Measurements from ENCODE around the gene LAYN.

LAYN gene

DNA sequence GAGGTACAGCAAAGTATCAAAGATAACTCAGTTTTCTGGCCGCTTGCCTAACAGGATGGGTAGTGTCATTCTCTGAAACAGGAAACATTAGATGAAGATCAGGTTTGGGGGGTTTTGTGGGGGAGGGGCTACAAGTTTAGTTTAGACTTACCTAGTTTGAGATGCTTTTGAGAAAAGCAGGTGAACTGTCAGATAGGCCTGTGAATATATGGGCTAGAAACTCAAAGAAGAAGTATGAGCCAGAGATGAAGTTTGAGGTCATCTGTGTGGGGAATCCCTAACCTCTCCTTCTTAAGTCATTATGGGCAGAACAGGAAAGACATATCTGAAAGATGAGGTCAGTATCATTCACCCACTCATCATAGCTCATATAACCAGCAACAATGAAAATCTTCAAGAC is 14.0 kb upstream of the LAYN start:
- Mint-ChIP-seq H3K27ac (no peak overlapping the region), H3K27me3 (ENCODE audit: low read depth) (no peaks in the 10 kb centered on the region), H3K36me3 (ENCODE audit: low read depth) (no peaks in the 10 kb centered on the region), H3K4me1 (no peaks in the 10 kb centered on the region), H3K4me3 (no peak overlapping the region), H3K9me3 (no peaks in the 10 kb centered on the region)
- TF ChIP-seq, protein P1, sequence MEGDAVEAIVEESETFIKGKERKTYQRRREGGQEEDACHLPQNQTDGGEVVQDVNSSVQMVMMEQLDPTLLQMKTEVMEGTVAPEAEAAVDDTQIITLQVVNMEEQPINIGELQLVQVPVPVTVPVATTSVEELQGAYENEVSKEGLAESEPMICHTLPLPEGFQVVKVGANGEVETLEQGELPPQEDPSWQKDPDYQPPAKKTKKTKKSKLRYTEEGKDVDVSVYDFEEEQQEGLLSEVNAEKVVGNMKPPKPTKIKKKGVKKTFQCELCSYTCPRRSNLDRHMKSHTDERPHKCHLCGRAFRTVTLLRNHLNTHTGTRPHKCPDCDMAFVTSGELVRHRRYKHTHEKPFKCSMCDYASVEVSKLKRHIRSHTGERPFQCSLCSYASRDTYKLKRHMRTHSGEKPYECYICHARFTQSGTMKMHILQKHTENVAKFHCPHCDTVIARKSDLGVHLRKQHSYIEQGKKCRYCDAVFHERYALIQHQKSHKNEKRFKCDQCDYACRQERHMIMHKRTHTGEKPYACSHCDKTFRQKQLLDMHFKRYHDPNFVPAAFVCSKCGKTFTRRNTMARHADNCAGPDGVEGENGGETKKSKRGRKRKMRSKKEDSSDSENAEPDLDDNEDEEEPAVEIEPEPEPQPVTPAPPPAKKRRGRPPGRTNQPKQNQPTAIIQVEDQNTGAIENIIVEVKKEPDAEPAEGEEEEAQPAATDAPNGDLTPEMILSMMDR (IDR thresholded peaks at IDR 0.05; ENCODE audit: unreplicated experiment in 3 of 3), result no peak

DNA sequence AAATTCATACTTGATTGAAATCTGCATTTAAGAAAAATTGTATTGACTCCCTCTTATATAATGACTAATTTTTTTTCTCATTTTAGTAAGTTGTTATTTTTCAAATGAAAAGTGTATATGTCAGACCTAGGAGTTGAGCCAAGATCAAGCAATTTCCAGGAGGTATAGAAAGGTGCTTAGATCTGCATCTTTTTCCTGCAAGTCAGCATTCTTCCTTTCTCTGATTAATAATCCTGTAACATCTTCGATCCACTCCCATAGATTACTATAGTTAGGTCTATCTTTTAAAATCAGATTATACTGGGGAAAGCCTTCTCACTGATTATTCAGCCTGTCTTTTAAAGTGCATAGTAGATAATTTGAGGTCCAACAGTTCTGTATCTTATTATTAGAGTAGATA is 13.2 kb upstream of the LAYN start:
- TF ChIP-seq, protein P1 (IDR thresholded peaks at IDR 0.05; ENCODE audit: unreplicated experiment in 3 of 3), result no peak
- H3K27ac Mint-ChIP-seq, result no peak overlapping the region
- no peaks in the 10 kb centered on the region for H3K4me1 Mint-ChIP-seq
- no peaks in the 10 kb centered on the region for H3K36me3 Mint-ChIP-seq (ENCODE audit: low read depth)
- no peaks in the 10 kb centered on the region for H3K9me3 Mint-ChIP-seq
- H3K4me3 Mint-ChIP-seq, result no peak overlapping the region
- H3K27me3 Mint-ChIP-seq (ENCODE audit: low read depth), result peaks cover 5% of the 10 kb centered on the region

DNA sequence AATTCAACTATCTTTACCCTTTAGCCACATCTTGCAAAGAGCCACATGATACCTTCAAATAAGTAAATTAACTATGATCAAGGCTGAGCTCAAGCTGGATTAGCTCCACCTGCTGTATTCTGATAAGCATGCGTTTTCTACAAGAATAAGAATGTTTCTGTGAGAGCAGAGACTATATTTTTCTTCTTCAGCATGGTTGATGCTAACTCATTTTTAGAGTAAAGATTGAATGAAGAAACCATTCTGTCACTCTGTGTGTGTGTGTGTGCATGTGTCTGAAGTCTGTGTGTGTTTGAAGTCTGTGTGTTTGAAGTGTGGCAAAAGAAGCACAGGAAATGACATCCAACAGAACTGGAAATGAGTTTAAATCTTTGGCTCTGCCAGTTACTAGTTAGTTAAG is 12.0 kb upstream of the LAYN start:
- no peaks in the 10 kb centered on the region for H3K9me3 Mint-ChIP-seq
- TF ChIP-seq, protein P1 (IDR thresholded peaks at IDR 0.05; ENCODE audit: unreplicated experiment in 3 of 3), result no peak
- no peak overlapping the region for H3K27ac Mint-ChIP-seq
- H3K4me3 Mint-ChIP-seq, result no peak overlapping the region
- no peaks in the 10 kb centered on the region for H3K4me1 Mint-ChIP-seq
- no peaks in the 10 kb centered on the region for H3K36me3 Mint-ChIP-seq (ENCODE audit: low read depth)
- H3K27me3 Mint-ChIP-seq (ENCODE audit: low read depth), result peaks cover 6% of the 10 kb centered on the region

DNA sequence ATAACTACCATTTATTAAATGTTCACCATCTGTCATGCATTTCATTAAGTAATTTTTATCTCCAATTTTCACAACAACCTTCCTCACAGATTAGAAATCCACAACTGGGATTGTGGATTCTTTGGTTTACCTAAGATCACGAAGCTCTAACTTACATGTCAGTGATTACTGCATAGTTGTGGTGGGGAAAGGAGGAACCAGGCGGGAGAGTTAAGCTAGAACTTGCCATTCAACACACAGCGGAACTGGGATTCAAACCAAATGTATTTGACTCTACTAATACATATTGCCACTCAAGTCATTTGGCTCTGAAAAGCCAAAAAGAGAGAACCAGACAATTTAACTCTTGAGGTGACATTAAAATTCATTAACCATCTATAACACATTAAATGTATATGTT is 10.4 kb upstream of the LAYN start:
- Mint-ChIP-seq H3K27me3 (ENCODE audit: low read depth) (peaks cover 15% of the 10 kb centered on the region), H3K27ac (no peak overlapping the region), H3K9me3 (no peaks in the 10 kb centered on the region), H3K4me1 (no peaks in the 10 kb centered on the region), H3K4me3 (no peak overlapping the region), H3K36me3 (ENCODE audit: low read depth) (no peaks in the 10 kb centered on the region)
- TF ChIP-seq, protein P1 (IDR thresholded peaks at IDR 0.05; ENCODE audit: unreplicated experiment in 3 of 3), result no peak

DNA sequence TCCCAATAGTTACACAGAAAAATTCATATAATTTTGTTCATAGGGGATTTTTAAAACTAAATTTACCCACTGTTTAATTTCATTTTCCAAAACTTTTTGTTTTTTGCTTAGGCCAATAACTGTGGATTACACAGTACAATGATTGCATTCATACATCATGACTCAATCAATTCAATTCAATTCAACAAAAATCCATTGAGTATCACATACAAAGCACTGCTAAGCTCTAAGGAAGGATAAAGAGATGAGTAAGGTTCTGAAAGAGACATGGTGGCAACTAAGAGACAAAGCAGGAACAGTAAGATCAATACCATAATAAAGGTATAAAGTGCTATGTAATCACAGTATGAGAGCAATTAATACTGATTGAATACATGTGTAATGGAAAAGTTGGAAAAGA is 9.4 kb upstream of the LAYN start:
- Mint-ChIP-seq H3K4me3 (no peak overlapping the region), H3K9me3 (no peaks in the 10 kb centered on the region), H3K4me1 (no peaks in the 10 kb centered on the region), H3K27ac (no peak overlapping the region), H3K36me3 (ENCODE audit: low read depth) (no peaks in the 10 kb centered on the region), H3K27me3 (ENCODE audit: low read depth) (peaks cover 15% of the 10 kb centered on the region)
- TF ChIP-seq, protein P1 (IDR thresholded peaks at IDR 0.05; ENCODE audit: unreplicated experiment in 3 of 3), result no peak

DNA sequence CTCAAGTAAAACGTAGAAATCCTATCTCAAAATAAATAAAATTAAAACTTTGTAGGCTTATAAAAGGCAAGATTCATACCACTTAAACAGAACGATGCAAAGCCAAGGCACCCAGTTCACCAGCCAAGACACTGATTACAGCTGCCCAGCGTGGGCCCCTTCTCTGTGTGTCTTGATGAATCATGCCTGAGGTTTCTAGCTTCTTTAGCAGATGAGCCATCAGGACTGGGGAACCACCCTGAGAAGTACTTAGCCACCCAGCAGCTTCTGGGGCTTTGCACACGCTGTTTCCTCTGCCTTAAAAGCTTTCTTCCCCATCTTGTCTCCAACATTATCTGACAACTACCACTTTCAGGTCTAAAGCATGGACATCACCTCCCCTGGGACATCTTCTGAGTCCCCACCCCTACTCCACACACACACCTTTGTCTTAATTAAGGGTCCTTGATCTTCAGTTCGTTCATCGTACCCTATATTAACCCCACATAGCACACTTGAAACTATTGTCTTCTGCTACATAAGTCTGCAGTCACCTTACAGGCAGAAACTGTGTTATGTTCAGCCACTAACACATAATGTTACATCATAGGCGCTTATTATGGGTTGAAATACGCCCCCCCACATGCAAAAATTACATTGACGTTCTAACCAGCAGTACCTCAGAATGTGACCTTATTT is 8.7 kb upstream of the LAYN start:
- Mint-ChIP-seq H3K4me3 (no peak overlapping the region), H3K36me3 (ENCODE audit: low read depth) (no peaks in the 10 kb centered on the region), H3K27me3 (ENCODE audit: low read depth) (peaks cover 22% of the 10 kb centered on the region), H3K9me3 (no peaks in the 10 kb centered on the region), H3K27ac (no peak overlapping the region), H3K4me1 (no peaks in the 10 kb centered on the region)
- TF ChIP-seq, protein P1 (IDR thresholded peaks at IDR 0.05; ENCODE audit: unreplicated experiment in 3 of 3), result no peak
